Stimulated activated effector memory CD8-positive, alpha-beta T cell treated with anti-CD3 and anti-CD28 coated beads, Interleukin-12 subunit alpha, Interleukin-12 subunit beta, amount 100 ng/mL, for 72 hours (primary cell): ENCODE data around the gene TADA2B.

ENCODE experiments used
- ATAC-seq: fragments of 150-1000 bp; cut with Tn5 transposase; 2 replicates; pipeline ENCODE4 v1.10.0; 2021
- DNase-seq, 2 donors: peaks; one replicate each; pipeline ENCODE4 v3.0.0; 2021 to 2022; ENCODE audit warnings: low spot score in 2 of 2
- H3K27ac Mint-ChIP-seq: one replicate; pipeline ENCODE4 v1.8.0; 2022; ENCODE audit warnings: mild to moderate bottlenecking, mixed read lengths
- H3K36me3 Mint-ChIP-seq: one replicate; pipeline ENCODE4 v1.8.0; 2022; ENCODE audit warnings: mild to moderate bottlenecking, mixed read lengths
- H3K4me1 Mint-ChIP-seq: one replicate; pipeline ENCODE4 v1.8.0; 2022; ENCODE audit warnings: mixed read lengths
- H3K4me3 Mint-ChIP-seq: one replicate; pipeline ENCODE4 v1.8.0; 2022; ENCODE audit warnings: mild to moderate bottlenecking, mixed read lengths
- H3K9me3 Mint-ChIP-seq: one replicate; pipeline ENCODE4 v1.8.0; 2022; ENCODE audit warnings: mixed read lengths

The TADA2B gene

GRCh38 chr4:7043284-7044136 is at the start of gene TADA2B:
TADA2B (plus strand) TSS chr4:7043372; CDS start chr4:7043580, 208 bp downstream.
- Mint-ChIP-seq H3K4me3 (peak within 1 kb of the TSS; percentile 92), H3K4me1 (peaks cover 56% of the 10 kb centered on the region), H3K9me3 (no peaks in the 10 kb centered on the region), H3K27ac (peak within 1 kb of the TSS; percentile 94), H3K36me3 (peaks cover 18% of the 10 kb centered on the region)
- ATAC-seq (peak; percentile 67), DNase-seq (peak; percentile 44 to 84)

DNA sequence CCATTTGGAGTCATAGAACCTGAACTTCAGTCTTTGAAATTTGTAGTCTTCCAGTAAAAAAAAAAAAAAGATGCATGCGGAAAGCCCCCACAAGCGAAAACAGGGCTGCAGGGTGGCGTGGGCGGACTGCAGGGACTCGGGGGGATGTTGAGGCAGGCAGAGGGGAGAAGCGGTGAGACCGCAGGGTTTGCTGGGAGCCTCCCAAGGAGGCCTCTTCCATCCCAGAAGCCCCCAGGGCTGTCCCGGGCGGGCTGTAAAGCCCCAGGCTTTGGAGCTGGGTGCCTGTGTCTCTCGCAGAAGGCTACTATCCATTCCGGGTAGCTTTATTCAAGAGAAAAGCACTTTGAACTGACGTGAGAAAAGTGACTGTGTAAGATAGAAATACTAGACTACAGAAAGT is 46.7 kb upstream of the TADA2B start:
- Mint-ChIP-seq H3K4me1 (peaks cover 30% of the 10 kb centered on the region), H3K9me3 (no peaks in the 10 kb centered on the region), H3K36me3 (peaks cover 96% of the 10 kb centered on the region), H3K27ac (no peak overlapping the region), H3K4me3 (no peak overlapping the region)
- no peak for DNase-seq
- ATAC-seq: no peak

- H3K4me3 Mint-ChIP-seq: no peak overlapping the region
- peak overlapping the region; percentile 89 for H3K27ac Mint-ChIP-seq
- peaks cover 98% of the 10 kb centered on the region for H3K36me3 Mint-ChIP-seq
- no peak for DNase-seq
- no peaks in the 10 kb centered on the region for H3K9me3 Mint-ChIP-seq
- H3K4me1 Mint-ChIP-seq: peaks cover 22% of the 10 kb centered on the region
- peak; percentile 64 for ATAC-seq
These were observed 43.7 kb upstream of the TADA2B start for GRCh38 chr4:6999172-7000086.

GRCh38 chr4:7000421-7001176 is 42.6 kb upstream of the TADA2B start:
- H3K36me3 Mint-ChIP-seq: peaks cover 98% of the 10 kb centered on the region
- ATAC-seq: no peak
- no peak overlapping the region for H3K4me3 Mint-ChIP-seq
- H3K4me1 Mint-ChIP-seq: peaks cover 22% of the 10 kb centered on the region
- no peak for DNase-seq
- no peaks in the 10 kb centered on the region for H3K9me3 Mint-ChIP-seq
- H3K27ac Mint-ChIP-seq: peak overlapping the region; percentile 74

DNA sequence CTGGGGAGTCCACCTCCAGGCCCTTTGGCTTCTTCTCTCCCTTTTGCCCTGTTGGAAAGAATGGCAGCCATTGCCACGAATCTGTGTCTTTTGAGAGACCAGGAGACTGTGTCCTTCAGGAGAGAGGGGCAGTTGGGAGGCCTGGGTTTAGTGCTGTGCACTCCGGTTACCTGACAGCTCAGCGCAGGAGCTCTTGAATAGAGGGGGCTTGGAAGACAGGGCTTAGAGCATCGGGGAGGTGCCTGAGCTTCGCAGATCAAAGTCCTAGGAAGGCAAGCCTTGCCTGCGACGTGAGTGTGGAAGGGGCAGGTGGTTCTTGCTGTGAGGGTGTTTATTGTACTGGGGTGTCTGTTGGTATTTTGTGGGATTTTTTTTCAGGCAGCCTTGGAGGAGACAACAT is 41.9 kb upstream of the TADA2B start:
- Mint-ChIP-seq H3K27ac (peak overlapping the region; percentile 74), H3K4me3 (no peak overlapping the region), H3K9me3 (no peaks in the 10 kb centered on the region), H3K36me3 (peaks cover 98% of the 10 kb centered on the region), H3K4me1 (peaks cover 22% of the 10 kb centered on the region)
- no peak for ATAC-seq
- DNase-seq: no peak

- peaks cover 27% of the 10 kb centered on the region for H3K4me1 Mint-ChIP-seq
- H3K9me3 Mint-ChIP-seq: no peaks in the 10 kb centered on the region
- peak overlapping the region; percentile 37 for H3K27ac Mint-ChIP-seq
- H3K36me3 Mint-ChIP-seq: peaks cover 98% of the 10 kb centered on the region
- DNase-seq: no peak
- H3K4me3 Mint-ChIP-seq: no peak overlapping the region
- no peak for ATAC-seq
These were observed 40.8 kb upstream of the TADA2B start for GRCh38 chr4:7002336-7002735.

DNA sequence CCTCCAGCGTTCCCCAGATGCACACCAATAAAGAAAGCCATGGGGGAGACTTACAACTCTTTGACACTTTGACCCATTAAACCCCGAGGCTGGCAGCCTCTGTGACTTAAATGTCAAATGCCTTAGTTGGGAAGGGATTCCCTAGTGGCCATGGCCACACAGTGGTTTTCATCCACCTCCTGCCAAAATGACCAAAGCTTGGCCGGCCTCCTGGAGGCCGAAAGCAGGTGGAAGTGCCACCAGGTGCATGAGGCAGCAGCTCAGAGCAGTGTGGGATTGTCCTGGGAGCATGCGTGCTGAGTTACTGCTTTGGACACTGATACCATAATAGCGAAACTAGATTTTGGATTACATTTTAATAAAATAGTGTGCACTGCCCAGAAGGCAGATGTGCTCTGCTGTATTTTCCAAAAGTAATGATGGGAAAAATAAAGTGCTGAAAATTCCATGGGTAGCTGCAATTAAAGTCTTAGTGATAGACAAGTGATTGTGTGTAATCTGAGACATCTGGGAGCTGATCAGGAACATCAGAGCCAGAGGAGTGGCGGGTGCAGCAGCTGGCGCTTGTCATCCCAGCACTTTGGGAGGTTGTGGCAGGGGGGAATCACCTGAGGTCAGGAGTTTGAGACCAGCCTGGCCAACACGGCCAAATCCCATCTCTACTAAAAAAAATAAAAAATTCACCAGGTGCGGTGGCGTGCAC is 39.8 kb upstream of the TADA2B start:
- ATAC-seq: no peak
- Mint-ChIP-seq H3K4me3 (no peak overlapping the region), H3K4me1 (peaks cover 27% of the 10 kb centered on the region), H3K36me3 (peaks cover 98% of the 10 kb centered on the region), H3K9me3 (no peaks in the 10 kb centered on the region), H3K27ac (peak overlapping the region; percentile 43)
- no peak for DNase-seq

- no peak for DNase-seq
- Mint-ChIP-seq H3K9me3 (no peaks in the 10 kb centered on the region), H3K36me3 (peaks cover 98% of the 10 kb centered on the region), H3K27ac (peak overlapping the region; percentile 43), H3K4me3 (no peak overlapping the region), H3K4me1 (peaks cover 25% of the 10 kb centered on the region)
- no peak for ATAC-seq
These were observed 39.3 kb upstream of the TADA2B start for GRCh38 chr4:7003879-7004240.

DNA sequence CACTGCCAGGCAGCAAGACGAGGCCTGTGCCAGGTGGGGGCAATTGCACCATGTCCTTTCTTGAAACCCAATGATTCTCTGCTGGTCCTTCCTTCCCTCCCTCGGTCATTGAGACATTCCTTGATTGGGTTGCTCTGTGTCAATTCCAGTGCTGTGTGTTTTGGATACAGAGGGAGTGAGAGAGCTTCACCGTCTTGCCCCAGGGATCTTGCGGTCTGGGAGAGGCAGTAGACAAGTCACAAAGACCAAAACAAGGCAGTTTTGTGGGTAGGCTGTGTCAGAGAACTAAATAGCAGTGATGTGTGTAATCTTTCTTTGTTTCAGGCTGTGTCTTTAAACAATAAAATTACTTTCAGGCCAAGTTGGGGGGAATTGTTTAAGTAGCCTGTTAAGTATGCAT is 38.8 kb upstream of the TADA2B start:
- no peak for ATAC-seq
- DNase-seq: no peak
- Mint-ChIP-seq H3K4me1 (peaks cover 20% of the 10 kb centered on the region), H3K4me3 (no peak overlapping the region), H3K36me3 (peaks cover 98% of the 10 kb centered on the region), H3K27ac (peak overlapping the region; percentile 43), H3K9me3 (no peaks in the 10 kb centered on the region)

- no peak overlapping the region for H3K4me3 Mint-ChIP-seq
- peaks cover 98% of the 10 kb centered on the region for H3K36me3 Mint-ChIP-seq
- DNase-seq (no peak), ATAC-seq (no peak)
- peaks cover 15% of the 10 kb centered on the region for H3K4me1 Mint-ChIP-seq
- no peaks in the 10 kb centered on the region for H3K9me3 Mint-ChIP-seq
- no peak overlapping the region for H3K27ac Mint-ChIP-seq
These were observed 37.6 kb upstream of the TADA2B start for GRCh38 chr4:7005571-7005970.

DNA sequence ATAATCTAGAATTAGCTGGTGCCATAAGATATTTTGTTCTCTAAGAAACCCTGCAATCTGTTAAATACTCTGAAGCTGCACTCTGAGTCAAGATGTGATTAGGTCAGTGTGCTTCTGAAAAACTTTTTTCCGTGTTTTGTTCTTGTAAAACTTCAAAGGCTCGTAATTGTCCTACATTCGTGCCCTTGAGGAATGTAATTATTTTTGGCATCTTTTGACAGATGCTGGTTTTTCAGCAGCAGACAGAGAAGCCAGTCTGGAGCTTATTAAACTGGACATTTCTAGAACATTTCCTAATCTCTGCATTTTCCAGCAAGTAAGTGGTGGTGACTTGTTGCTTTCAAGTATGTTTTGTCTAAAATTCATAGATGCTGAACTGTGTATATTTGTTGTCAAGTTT is 36.8 kb upstream of the TADA2B start:
- no peak for ATAC-seq
- peaks cover 98% of the 10 kb centered on the region for H3K36me3 Mint-ChIP-seq

DNA sequence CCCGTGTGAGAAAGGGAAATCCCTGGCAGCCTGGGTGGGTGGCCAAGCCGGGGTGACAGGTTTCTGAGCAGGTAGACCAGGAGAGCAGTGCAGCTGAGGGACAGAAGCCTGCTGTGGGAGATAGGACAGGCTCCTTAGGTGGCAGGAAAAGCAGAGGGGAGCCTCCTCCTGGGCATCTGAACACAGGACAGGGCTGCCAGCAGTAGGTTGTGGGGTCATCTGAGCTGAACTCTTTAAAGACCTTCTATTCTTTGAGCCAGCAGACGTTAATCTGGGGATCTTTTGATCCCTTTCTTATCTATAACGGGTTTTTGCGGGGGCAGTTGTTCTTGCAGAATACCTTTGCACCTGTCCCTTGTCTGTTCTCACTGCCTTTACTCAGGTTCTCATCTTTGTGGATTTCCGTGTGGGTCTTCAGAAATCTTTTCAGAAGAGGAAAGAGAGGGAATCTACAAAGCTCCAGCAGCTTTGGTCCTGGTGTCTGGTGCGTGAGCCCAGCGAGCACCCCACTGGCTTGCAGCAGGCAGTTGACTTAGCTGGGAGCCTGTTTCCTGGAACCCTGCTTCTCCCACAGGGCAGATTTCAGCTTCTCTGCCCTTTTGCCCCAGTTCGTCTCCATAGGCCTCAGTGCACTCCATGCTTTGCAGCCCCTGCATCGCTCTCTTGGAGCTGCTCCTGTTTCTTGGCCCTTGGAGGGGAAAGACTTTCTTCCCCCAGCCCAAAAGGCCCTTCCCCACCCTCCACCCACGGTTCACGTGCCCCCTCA is 35.8 kb upstream of the TADA2B start:
- peaks cover 5% of the 10 kb centered on the region for H3K4me1 Mint-ChIP-seq
- peak overlapping the region; percentile 15 for H3K27ac Mint-ChIP-seq
- ATAC-seq: no peak
- H3K9me3 Mint-ChIP-seq: no peaks in the 10 kb centered on the region
- H3K36me3 Mint-ChIP-seq: peaks cover 98% of the 10 kb centered on the region
- DNase-seq: no peak
- no peak overlapping the region for H3K4me3 Mint-ChIP-seq

More for the DNA sequence above, 36.8 kb upstream of the TADA2B start:
- DNase-seq: no peak
- Mint-ChIP-seq H3K27ac (peak overlapping the region; percentile 15), H3K4me1 (peaks cover 13% of the 10 kb centered on the region), H3K4me3 (no peak overlapping the region), H3K9me3 (no peaks in the 10 kb centered on the region)

GRCh38 chr4:7007944-7008343 is 35.2 kb upstream of the TADA2B start:
- no peaks in the 10 kb centered on the region for H3K9me3 Mint-ChIP-seq
- DNase-seq: no peak
- H3K4me3 Mint-ChIP-seq: no peak overlapping the region
- ATAC-seq: no peak
- peaks cover 100% of the 10 kb centered on the region for H3K36me3 Mint-ChIP-seq
- H3K27ac Mint-ChIP-seq: peak overlapping the region; percentile 15
- H3K4me1 Mint-ChIP-seq: peaks cover 5% of the 10 kb centered on the region

- H3K27ac Mint-ChIP-seq: peak overlapping the region; percentile 15
- H3K4me1 Mint-ChIP-seq: peaks cover 5% of the 10 kb centered on the region
- H3K4me3 Mint-ChIP-seq: no peak overlapping the region
- H3K9me3 Mint-ChIP-seq: no peaks in the 10 kb centered on the region
- no peak for ATAC-seq
- no peak for DNase-seq
- peaks cover 100% of the 10 kb centered on the region for H3K36me3 Mint-ChIP-seq
These were observed 33.6 kb upstream of the TADA2B start for GRCh38 chr4:7009564-7009963.
